ENCODE data around the gene FAM89B.

Gene FAM89B

DNA sequence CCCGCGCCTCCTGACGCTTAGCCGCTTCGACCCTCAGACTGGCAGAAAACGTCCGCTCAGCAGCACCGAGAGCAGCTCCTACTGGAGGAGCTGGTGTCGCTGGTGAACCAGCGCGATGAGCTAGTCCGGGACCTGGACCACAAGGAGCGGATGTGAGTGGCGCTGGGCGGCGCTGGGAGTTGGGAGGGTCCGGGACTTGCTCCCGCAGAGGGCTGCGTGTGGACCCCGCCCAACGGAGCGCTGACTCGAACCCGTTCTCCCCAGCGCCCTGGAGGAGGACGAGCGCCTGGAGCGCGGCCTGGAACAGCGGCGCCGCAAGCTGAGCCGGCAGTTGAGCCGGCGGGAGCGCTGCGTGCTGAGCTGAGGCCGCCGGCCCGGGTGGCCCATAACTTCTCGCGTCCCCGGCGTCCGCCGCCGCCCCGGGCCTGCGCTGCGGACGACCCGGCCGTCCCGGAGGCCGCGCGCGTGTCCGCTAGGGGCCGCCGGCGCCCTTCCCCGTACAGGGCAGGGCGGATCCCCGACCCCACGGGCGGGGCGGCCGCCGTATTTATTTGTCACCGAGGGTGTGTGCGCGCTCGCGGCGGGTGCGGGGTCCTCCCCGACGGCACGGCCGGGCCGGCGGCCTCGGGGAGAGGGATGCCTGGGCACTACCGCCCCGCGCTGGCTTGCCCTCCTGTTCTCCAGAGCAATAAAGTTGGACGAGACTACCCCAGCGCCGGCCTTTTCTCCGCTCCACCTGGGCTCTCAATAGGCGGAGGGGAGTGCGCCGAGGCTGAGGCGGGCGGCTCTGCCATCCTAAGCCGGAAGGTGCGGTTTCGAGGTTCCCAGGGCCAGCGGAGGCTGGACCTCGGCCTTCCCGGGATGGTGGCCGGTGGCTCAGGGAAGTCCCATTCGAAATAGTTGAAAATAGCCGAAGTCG is 19.9 kb downstream of the FAM89B start:
- DNase-seq: no peak

DNA sequence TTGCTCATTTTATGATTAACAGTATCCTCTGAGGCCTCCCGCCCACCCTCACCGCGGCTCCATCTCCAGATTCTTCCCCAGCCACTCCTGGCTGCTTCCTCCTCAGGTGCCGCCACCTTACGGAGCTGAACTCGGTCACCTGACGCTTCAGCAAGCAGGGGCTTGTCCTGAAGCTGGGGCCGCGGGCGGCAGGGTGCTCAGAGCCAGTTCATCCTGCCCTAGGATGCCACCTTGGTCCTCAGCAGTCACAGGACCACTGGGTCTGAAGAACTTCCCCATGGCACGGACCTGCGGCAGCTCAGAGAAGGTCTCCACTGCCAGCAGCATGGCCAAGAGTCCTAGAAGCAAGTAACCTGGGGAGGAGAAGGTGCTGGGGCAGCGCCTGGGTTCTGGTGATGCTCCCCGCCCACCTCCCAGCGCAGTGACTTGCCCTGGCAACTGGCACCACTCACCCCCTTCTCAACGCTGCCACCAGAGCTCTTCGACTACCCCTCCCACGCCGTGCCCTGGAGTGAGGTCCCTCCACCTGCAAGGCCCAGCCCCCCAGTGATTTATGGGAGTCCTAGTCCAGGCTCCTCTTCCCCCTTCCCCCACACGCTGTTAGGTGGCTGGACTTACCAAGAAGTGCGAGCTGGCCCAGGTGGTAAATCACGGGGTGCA is 20.6 kb downstream of the FAM89B start:
- no peak for DNase-seq

DNA sequence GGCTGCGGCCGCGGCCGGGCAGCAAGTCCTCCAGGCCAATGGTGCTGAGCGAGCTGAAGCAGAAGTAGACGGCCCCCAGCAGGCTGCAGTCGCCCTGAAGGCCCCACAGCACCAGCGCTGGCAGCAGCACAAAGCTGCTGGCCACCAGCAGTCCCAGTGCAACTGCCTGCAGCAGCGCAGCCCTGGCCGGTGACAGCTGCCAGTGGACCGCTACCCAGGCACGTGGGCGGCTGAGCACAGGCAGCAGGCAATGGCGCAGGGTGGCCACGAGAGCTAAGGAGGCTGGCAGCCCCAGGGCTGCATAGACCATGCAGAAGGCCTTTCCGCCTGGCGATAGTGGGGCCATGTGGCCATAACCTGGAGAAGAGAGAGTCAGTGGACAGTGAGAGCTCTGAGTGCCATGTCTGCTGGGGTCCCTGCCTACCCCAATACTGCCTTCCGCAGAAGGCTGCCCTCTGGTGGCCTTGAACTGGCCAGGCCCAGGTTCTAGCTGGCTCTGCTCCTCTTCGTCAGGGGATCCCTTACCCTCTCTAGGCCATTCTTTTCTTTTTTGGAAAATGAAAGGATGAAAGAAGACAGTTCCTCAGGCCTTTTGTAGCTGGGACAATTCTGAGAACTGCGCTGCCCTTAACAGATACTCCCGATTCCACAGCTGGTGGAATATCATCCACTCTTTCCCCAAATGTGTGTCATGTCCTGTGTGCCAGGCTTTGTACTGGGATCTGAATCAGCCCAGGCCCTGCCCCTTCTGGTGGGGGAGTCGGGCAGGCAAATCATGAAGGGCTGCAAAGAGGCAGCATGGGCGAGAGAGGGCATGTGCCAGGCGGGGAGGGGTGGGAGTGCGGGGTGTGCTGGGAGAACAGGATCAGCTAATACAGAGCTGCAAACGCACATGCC is 21.4 kb downstream of the FAM89B start:
- no peak for DNase-seq

DNA sequence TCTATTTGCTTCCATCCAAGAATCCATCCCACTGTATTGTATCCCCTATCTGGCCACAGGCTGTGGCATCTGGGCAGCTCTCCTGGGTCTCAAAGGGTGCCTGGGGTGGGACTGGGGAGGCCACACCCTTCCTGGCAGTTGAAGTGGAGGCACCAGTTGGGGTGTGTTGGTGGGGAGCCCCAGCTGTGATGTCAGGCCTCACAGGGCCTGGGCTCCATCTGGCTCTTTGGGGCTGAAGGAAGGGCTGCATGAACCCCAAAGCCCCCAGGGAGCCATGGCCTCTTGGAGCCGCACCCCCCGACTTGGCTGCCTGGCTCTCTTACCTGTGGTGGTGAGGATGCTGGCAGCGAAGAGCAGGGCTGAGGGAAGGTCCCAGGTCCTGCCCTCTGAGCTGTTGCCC is 22.8 kb downstream of the FAM89B start:
- no peak for DNase-seq

DNA sequence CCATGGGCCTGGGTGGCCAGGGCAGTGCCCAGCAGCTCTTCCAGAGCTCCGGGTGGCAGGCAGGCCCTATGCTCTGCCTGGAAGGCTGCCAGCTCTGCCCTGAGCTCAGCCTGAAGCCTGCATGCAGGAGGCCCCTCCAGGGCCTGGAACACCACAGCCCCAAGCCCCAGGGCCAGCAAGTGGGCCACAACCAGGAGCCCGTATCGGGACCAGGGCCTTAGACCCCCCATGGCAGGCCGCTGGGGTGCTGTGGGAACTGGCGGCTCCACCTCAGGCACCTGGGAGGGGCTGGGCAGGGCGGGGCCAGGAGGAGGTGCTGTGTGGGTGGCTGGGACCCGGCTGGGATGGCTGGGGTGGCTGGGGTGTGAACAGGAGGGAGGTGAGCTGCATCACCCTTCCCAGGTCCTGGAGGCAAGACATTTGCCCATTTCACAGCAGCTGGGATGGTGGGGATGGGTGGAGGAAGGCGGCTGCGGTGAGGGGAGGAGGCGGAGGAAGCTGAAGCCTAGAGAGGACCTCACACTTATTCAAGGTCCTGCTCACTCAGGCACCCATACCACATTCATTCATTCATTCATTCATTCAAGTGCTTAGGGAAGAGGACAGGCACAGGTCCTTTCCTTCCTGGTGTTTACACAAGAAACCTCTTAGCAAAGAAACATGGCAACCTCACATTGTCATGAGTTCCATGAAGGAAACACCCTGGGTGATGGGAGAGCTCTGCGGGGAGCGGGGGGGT is 23.4 kb downstream of the FAM89B start, which contains the start of gene KCNK7:
Gene KCNK7 (minus strand): TSS at position 258 of the 739 bp plus-strand sequence. CDS start 28 bp downstream, at position 230.
- DNase-seq: no peak

DNA sequence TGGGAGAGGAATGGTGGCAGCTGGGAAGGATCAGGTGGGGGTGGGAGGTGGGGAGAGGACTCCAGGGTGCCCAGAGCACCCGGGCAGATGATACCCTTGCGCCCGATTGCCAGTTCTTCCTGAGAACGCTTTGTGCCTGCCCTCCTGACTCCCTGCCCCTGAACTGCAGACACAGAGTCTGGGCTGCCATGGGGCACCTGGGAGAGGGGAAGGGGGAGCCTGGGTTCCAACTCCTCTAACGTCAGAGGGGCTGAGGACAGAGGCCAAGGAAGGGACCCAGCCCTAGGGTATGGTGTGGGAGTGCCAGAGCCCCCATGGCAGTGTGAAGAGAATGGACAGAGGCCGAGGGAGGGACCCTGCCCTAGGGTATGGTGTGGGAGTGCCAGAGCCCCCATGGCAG is 24.2 kb downstream of the FAM89B start:
- no peak for DNase-seq

DNA sequence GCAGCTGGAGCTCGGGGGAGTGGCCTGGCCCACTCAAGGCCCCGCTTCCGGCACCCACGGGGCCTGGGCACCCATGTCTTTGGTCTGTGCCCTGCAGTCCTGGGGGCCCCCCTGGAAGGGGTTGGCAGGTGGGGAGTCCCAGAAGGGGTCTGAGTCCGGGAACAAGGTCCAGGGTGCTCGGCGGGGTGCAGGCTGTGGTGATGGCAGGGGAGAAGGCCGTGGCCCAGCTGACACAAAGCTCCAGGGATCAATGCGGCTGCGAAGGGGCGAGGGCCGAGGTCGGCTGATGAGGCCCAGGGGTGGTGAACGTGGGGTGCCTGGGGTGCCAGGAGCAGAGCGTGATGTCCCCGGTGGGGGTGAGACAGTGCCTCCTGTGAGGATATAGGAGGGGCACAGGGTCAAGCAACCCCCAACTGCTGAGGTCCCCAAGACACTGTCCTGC is 25.9 kb downstream of the FAM89B start:
- no peak for DNase-seq

DNA sequence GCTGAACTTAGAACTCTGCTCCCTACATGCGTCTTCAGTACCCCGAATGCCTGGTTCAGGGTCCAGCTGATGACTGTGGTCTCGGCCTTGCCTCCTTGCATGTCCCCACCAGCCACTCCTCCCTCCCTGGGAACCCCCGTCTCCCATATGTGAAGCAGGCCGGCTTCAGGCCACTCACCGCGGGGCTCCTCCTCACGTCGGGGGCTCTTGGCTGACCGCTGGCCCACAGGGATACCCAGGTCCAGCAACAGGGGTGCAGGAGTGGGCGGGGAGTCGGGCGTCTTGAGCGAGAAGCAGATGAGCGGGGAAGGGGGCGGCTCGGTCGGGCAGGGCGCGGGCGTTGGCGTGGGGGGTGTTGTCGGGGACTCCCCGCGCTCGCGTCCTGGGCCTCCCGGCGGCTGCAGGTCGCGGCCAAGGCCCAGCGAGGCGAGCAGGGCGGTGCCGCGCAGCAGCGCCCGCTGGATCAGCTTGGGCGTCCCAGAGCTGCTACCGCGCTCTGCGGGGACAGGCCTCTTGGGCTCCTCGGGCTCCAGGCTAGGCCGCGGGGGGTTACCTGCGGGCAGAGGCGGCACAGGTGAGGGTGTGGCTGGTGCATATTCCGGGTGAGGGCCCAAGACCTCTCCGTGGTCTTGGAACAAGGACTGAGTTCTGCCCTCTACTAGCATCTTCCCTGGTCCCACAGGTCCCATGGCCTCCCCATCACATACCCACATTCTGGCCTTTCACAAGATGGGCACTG is 27.0 kb downstream of the FAM89B start:
- DNase-seq: no peak

DNA sequence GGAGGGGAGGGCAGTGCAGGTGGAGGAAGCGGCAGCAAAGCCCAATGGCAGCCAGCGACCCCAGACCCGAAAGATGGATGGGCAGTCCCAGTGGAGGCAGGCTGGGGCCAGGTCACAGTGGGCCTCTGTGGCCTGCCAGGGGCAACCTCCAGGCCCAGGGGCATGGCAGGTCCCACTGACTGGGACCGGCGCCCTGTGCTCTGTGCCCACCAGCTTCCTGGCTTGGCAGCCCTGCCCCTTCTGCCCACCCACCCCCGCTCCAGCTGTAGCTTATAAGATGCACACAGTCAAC is 27.6 kb downstream of the FAM89B start:
- no peak for DNase-seq

DNA sequence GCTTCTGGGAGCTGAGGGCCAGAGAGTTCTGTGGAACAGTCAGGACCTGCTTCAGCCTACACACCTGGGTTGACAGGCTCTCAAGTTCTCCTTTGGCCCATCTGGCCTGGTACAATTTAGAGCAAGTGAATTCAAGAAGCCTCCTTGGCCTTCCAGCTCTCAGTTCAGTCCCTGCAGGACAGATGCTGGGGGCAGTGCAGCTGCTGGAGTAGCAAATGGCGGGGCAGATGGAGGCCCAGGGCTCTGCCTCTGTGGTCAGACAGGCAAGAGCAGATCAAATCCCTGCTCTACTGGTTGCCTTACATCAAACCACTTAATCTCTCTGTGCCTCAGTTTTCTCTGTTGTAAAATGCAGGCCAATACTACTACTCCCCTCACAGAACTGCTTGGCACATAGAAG is 31.9 kb downstream of the FAM89B start:
- DNase-seq: no peak

DNA sequence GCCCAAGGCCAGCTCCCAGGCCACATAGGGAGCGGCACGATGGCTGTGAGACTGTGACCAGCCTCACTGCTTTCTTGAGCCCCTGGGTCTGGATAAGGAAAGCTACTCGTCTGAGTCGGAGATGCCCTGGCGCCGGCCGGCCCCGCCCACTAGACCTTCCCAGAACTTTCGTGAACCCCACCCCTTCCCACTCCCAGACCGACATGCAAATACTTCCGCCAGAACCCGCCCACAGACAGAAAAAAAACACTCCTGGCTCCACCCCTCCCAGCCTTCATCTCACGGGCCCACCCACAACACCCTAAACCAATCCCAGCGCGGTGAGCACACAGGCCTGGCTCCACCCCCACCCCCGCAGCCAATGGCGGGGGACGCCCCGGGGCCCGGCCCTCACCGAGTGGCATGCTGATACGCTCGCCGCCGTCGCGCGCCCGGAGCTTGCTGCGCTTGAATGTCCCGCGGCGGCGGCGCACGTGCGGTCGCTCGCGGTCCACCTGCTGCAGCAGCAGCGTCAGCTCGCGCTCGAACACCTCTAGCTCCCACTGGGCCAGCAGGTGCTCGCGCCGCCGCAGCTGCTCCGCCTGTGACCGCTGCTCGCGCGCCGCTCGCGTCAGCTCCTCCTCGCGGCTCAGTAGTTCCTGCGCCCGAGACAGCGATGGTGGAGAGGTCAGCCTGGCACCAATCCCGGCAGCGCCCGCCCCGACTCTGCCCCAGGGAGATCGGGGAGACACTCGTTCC is 34.7 kb downstream of the FAM89B start:
- peak; percentile 58 for DNase-seq

DNA sequence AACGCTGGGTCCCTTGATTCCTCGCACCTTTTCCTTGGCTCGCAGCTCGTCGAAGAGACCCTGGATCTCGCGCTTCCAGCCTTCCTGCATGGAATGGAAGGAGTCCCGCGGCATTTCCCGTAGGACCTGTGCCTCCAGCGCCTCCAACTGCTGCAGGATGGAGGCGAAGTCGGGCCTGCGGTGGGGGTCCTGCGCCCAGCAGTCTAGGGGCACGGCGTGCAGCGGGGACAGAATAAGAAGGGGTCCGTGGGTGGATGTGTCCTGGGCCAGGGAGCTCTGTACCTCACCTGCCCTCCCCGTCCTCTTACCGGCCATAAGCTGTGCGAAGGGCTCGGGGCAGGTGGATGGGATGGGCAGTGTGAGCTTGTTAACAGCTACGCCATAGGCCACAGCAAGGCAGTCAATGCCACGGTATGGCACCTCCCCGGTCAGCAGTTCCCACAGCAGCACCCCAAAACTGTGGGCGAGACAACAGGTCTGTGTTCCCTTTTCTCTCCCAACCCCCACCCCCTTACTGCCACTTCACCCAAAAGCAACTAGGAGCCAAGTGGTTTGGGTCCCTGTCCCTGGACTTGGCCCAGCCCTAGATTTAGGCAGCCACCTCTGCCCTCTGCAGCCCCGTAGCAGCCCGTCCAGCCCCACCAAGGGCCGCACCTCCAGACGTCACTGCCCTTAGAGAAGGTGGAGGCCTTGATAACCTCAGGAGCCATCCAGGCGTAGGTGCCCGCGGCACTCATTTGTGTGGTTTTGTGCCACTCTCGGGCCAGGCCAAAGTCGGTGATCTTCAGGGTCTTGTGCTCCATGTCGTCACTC is 35.5 kb downstream of the FAM89B start:
- no peak for DNase-seq

DNA sequence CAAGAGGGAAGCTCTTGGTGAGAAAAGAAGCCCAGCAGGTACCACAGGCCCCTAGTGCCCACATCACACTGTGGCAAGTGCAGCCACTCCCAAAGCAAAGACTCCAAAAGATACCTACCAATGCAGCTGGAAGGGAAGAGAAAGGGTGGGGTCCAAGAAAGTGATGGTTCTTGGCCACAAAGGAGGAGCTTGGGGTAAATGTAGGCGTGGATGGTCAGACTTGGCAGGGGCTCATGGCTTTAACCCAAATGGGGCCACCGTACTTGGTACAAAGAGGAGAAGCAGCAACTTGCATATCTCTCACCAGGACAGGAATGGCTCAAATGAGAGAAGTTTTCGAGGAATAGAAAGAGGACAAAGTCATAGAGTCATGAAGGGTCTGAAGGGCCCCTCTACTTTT is 36.9 kb downstream of the FAM89B start:
- DNase-seq: no peak

DNA sequence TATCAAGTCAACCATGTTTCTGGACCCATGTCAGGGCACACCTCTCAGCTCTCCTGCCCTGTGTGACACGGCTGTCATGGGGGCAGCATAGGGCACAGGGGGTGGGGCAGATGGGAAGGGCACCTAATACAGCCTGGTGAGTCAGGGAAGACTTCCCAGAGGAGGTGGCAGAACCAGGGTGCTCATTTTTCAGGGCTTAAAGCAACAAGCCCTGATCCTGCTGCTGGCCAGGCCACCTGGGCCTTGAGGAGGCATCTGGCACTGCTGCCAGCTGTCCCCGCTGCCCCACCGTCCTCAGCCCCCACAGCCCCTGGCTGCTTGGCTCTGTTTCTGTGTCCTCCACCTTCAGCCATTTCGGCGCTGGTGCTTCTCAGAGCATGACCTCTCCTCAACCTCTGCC is 37.3 kb downstream of the FAM89B start:
- no peak for DNase-seq

DNA sequence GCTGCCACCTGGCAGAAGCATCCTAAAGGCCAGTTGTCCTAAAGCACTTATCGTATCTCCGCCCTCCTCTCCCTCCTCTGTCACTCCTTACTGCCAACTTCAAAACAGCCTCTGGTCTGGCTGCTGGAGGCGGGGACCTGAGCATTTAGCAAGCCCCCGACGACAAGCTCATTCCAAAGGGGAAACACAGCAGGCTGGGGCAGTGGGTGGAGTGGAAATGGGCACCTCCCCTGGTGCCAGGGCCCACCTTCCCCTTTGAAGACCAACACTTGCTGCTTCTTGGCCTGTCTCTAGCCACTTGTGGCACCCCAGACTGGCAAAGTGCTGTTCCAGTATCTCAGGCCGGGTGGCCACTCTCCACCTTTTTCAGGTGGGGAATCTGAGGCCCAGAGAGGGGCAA is 38.1 kb downstream of the FAM89B start:
- DNase-seq: no peak

DNA sequence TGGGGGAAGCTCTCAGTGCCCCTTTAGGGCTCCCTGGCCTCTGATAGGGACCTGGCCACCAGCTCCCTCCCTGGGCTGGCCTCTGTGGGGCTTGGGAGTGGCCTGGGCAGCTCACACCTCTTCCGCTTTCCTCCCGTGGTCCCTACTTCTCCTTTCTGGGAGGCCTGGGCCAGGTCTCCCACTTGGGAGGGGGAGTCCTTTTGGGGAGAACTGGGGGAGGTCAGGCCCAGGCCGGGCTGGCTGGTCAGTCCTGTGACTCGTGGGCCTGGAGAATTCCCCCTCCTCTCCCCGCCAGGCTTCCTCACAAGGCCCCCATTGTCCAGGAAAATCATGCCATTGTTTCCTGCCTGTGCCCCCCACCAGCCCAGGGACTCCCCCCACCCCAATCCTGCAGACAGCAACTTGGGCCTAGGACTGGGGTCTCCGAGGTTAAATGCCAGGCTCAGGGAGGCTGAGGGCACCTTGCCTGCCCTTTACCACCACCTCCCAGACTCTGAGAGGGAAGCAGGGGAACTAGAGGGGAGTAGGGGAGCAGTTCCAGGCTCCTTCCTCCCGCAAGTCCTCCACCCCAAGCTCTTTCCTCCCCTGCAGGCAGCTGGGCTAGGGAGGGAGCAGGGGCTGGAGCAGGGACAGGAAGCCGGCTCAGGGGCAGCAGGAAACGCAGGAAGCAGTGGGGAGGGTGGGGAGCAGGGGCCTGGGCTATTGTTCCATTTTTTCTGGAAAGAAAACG is 38.9 kb downstream of the FAM89B start:
- DNase-seq: no peak

DNA sequence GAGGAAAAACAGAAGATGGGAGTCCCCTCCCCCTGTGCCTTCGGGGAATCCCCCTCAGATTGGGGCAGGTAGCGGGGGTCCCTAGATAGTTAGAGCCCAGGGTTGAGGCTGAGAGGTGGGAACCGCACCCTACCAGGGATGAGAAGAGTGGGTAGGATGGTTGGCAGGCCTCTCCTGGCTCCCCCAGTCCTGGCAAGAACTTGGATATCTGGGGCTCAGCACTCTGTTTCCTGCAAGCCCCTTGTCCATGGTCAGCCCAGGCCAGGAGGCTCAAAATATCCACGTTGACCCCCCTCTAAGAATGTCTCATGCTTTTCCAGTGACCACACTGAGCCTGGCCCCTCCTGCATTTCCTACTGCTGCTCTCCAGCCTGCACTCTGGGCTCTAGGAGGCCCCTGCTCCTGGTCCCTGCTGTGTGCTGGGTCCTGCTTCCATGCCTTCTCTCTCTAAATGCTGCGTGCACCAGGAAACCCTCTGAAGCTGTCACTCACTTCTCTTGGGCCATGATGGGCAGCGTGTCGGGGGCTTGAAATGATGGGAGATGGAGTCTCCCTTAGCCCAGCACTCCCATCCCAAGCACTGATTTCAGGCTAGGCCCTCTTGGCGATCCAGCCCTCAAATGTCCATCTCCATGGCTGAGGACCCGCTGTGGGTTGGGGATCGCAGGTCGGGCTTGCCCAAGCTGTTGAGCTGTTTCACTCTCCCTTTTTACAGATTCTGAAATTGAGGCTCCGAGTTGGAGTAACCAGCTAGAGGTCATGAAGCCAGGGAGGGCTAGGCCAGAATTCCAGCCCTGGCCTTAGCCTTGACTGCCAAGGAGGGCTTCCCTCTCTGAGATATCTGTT is 39.6 kb downstream of the FAM89B start:
- no peak for DNase-seq

DNA sequence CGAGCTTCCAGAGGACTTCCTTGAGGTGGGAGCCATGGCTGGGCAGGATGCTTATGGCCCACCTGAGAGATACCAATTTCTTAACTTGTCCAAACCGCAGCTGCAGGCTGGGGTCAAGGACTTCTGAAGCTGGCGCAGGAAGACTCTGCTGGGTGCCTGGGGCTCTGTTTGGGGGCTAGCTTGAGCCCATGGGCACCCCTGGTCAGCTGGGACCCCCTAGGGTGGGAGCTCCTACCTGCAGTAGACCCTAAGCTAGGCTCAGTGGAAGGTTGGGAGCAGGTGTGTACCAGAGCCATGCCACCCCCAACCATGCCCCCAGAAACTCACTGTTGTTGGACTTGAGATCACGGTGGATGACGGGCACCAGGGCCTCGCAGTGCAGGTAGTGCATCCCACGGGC is 40.4 kb downstream of the FAM89B start:
- no peak for DNase-seq
